GM03348 (cell line): ENCODE results near the gene CYTH4.
"Not testable (repeated sequence)": the region's sequence is repeated elsewhere in the genome, so short reads cannot be mapped to it uniquely, and the experiment has no call there.

ENCODE experiments used
- DNase-seq: peaks from one replicate; pipeline ENCODE4 v3.0.0; 2012; ENCODE audit warnings: low spot score

CYTH4 gene

GRCh38 chr22:37282385-37282677 is at the start of gene CYTH4:
CYTH4 (plus strand) TSS chr22:37282508; CDS start chr22:37282570, 62 bp downstream.
- no peak for DNase-seq

GRCh38 chr22:37233371-37233750 is 48.9 kb upstream of the CYTH4 start:
- DNase-seq: not testable (repeated sequence)

GRCh38 chr22:37233751-37234631 is 48.3 kb upstream of the CYTH4 start:
- no peak for DNase-seq

- no peak for DNase-seq
These were observed 47.3 kb upstream of the CYTH4 start for GRCh38 chr22:37234736-37235711.

- no peak for DNase-seq
These were observed 46.3 kb upstream of the CYTH4 start for GRCh38 chr22:37235897-37236607.

- peak; percentile 66 for DNase-seq
These were observed 44.7 kb upstream of the CYTH4 start for GRCh38 chr22:37237371-37238268.

- no peak for DNase-seq
These were observed 42.7 kb upstream of the CYTH4 start for GRCh38 chr22:37239336-37240239.

- DNase-seq: no peak
These were observed 41.9 kb upstream of the CYTH4 start for GRCh38 chr22:37240240-37240940.

GRCh38 chr22:37240941-37241320 is 41.4 kb upstream of the CYTH4 start:
- DNase-seq: no peak

- DNase-seq: no peak
These were observed 40.8 kb upstream of the CYTH4 start for GRCh38 chr22:37241351-37242142.

- DNase-seq: no peak
These were observed 39.9 kb upstream of the CYTH4 start for GRCh38 chr22:37242395-37242918.

GRCh38 chr22:37243402-37244113 is 38.8 kb upstream of the CYTH4 start:
- DNase-seq: no peak

- DNase-seq: peak; percentile 80
These were observed 38.0 kb upstream of the CYTH4 start, which contains the start of gene RAC2 for GRCh38 chr22:37244114-37244921. RAC2 (minus strand) TSS chr22:37244269; CDS start chr22:37244148, 121 bp downstream.

- no peak for DNase-seq
These were observed 37.2 kb upstream of the CYTH4 start for GRCh38 chr22:37244922-37245722.

- no peak for DNase-seq
These were observed 36.6 kb upstream of the CYTH4 start for GRCh38 chr22:37245740-37246139.

GRCh38 chr22:37248251-37248650 is 34.1 kb upstream of the CYTH4 start:
- DNase-seq: no peak
